Body of pancreas (tissue), 4 donors: Measurements from ENCODE around the gene CHSY3. TPM values are rescaled to one million over a fixed set of nuclear protein-coding genes. Genes with fewer than 3 reads are reported as not detected.

Source experiments
- ATAC-seq: fragments of 150-250 bp; one replicate; pipeline ENCODE4 v1.9.1; 2016
- DNase-seq, 4 donors: peaks; one replicate each; pipeline ENCODE4 v3.0.0-alpha.2; 2019
- H3K27ac ChIP-seq, 4 donors: fragments of 200-600 bp; sonication (generic); 1 replicate in 3 of 4; 2 replicates in 1 of 4; pipeline versions ENCODE4 v1.5.1 to v1.6.1; 2016 to 2019; ENCODE audit warnings: mild to moderate bottlenecking in 1 of 4, mixed read lengths in 1 of 4, moderate library complexity in 1 of 4
- H3K27me3 ChIP-seq, 2 donors: fragments of 200-600 bp; sonication (generic); one replicate each; pipeline ENCODE4 v1.6.0; 2016; ENCODE audit warnings: mild to moderate bottlenecking in 1 of 2
- H3K36me3 ChIP-seq, 2 donors: fragments of 200-600 bp; sonication (generic); replicated peaks in 1 of 2; 2 replicates each; pipeline ENCODE4 v1.5.1; 2016; ENCODE audit warnings: low read depth in 2 of 2; ENCODE audit not compliant: insufficient read depth in 1 of 2
- H3K4me1 ChIP-seq: fragments of 200-600 bp; sonication (generic); one replicate; pipeline ENCODE4 v1.6.0; 2016
- H3K4me3 ChIP-seq, 2 donors: fragments of 200-600 bp; sonication (generic); 1 replicate in 1 of 2; 2 replicates in 1 of 2; pipeline ENCODE4 v1.5.1; 2016 to 2019
- H3K9me3 ChIP-seq, 3 donors: fragments of 200-600 bp; sonication (generic); 1 replicate in 2 of 3; 2 replicates in 1 of 3; pipeline ENCODE4 v1.5.1; 2016
- POLR2A ChIP-seq, 3 donors: fragments of 450-650 bp; IDR thresholded peaks; one replicate each; pipeline ENCODE4 v1.6.1; 2016; ENCODE audit warnings: antibody characterized with exemption in 3 of 3, mild to moderate bottlenecking in 2 of 3
- WGBS, 2 donors: methylation state at CpG; one replicate each; pipeline ENCODE4 v1.1.5; 2017; 5-methylcytosine and 5-hydroxymethylcytosine counted together
- intact Hi-C: fragments of 100-400 bp; cut with DNase I; formaldehyde crosslinking; loops from one replicate; pipeline ENCODE4 v1.15.1; 2023
- total RNA-seq, 2 donors: library from RNA; depleted of rRNA; stranded (reverse); fragments of >200 nt; gene quantifications; one replicate each; pipeline ENCODE4 v1.1.0, GENCODE V29; 2016
- TF ChIP-seq, protein P1 (sequence below), 7 experiments: fragments of 450-650 bp in 4 of 7; fragments of 200-600 bp in 3 of 7; sonication (generic) in 3 of 7; IDR thresholded peaks; one replicate each; pipeline ENCODE4 v1.5.1; 2016 to 2019; ENCODE audit warnings: antibody characterized with exemption in 7 of 7

The CHSY3 gene
- total RNA-seq: 1 to 10 TPM; 3.3 to 6.5 TPM

DNA sequence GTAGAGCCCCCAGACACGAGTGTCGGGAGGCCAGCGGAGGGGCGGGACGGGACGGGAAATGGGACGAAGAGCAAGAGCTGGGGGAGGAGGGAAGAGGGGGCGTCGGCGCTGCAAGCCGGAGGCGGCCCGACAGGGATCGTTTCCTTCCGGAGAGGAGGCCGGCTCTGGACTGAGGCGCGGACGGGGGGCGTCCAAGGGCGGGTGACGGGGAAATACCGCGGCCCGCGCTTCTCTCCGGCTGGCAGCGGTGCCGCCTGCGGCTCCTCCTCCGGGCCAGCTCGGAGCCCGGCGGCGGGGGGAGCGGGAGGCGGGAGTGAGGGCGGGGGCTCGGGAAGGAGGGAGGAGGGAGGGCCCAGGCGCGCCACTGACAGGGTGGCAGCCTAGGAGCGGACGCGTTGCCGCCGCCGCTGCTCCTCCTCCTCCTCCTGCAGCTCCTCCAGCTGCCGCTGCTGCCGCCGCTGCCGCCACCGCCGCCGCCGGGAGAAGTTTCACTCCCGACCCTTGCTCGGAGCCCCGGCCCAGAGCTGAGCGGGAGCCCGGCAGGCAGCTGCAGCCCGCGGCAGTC lies at the start of gene CHSY3:
CHSY3 (plus strand) TSS at position 364 of the 565 bp plus-strand sequence.
- peaks cover 0 to 16% of the 10 kb centered on the region in 2 donors for H3K27me3 ChIP-seq

DNA sequence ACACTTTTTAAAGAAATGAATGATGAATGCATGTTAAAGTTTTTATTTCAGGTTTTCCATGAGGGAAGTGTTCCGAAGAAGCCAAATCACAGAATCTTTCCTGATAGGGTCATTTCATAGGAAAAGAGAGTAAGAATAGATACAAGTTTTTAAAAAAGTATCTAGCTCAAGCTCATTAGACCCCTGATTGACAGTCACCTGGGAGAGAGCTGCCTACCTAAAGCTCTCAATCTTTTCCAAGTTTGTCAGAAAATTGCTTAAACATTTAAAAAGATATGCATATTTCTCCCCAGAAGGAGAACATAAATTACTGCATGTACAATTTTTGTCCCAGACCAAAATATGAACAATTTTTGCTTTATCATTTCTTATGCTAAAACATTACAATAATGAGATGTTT lies 47.9 kb upstream of the CHSY3 start:
- ATAC-seq (no peak), DNase-seq (no peak)
- TF ChIP-seq, protein P1, sequence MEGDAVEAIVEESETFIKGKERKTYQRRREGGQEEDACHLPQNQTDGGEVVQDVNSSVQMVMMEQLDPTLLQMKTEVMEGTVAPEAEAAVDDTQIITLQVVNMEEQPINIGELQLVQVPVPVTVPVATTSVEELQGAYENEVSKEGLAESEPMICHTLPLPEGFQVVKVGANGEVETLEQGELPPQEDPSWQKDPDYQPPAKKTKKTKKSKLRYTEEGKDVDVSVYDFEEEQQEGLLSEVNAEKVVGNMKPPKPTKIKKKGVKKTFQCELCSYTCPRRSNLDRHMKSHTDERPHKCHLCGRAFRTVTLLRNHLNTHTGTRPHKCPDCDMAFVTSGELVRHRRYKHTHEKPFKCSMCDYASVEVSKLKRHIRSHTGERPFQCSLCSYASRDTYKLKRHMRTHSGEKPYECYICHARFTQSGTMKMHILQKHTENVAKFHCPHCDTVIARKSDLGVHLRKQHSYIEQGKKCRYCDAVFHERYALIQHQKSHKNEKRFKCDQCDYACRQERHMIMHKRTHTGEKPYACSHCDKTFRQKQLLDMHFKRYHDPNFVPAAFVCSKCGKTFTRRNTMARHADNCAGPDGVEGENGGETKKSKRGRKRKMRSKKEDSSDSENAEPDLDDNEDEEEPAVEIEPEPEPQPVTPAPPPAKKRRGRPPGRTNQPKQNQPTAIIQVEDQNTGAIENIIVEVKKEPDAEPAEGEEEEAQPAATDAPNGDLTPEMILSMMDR (IDR thresholded peaks at IDR 0.05): no peak
- TF ChIP-seq POLR2A (IDR thresholded peaks at IDR 0.05): no peak
- intact Hi-C loops: no loop called here
- Histone ChIP-seq H3K36me3 (no peaks in the 10 kb centered on the region), H3K27me3 (no peaks in the 10 kb centered on the region), H3K4me1 (no peaks in the 10 kb centered on the region), H3K27ac (no peak overlapping the region), H3K4me3 (no peak overlapping the region), H3K9me3 (no peaks in the 10 kb centered on the region)
- WGBS, 2 donors: 89 to 92% methylated on average over 1 of the region's 1 CpG

More for the DNA sequence above, at the start of gene CHSY3:
- peak in 2 of 3 donors; percentile 15 to 22 for TF ChIP-seq POLR2A (IDR thresholded peaks at IDR 0.05)
- TF ChIP-seq, protein P1 (IDR thresholded peaks at IDR 0.05): peak in 4 of 7 experiments; percentile 11 to 47 (median 18)
- 0% methylated on average over 24 to 60 of the region's 62 CpGs for WGBS, 2 donors
- no peaks in the 10 kb centered on the region for H3K36me3 ChIP-seq
- peak; percentile 96 for ATAC-seq
- peak within 1 kb of the TSS; percentile 56 to 57 for H3K4me3 ChIP-seq
- H3K27ac ChIP-seq: peak within 1 kb of the TSS in 3 of 4 donors; percentile 49 to 62 (median 61)
- H3K9me3 ChIP-seq: no peaks in the 10 kb centered on the region
- peaks cover 27% of the 10 kb centered on the region for H3K4me1 ChIP-seq
- DNase-seq: peak; percentile 83 to 90 (median 88)
- intact Hi-C loops: no loop called here

DNA sequence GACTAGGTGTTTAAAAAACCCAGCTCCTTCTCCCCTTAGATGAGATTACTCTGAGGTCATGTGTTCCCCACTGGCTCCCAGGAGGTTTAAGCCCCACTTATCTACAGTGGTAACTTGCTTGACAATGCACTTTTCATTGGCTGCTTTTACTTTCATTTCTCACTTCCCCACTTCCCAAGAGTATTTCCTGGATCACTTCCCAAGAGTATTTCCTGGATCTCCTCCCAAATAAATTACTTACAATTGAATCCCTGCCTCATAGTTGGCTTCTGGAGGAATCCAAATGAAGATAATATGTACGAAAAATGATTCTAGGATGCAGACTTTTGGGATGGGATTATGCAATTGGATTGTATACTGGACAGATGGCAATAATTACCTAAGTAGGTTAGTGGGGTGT lies 47.1 kb upstream of the CHSY3 start:
- Histone ChIP-seq H3K27me3 (no peaks in the 10 kb centered on the region), H3K27ac (no peak overlapping the region), H3K9me3 (no peaks in the 10 kb centered on the region), H3K4me3 (no peak overlapping the region), H3K4me1 (no peaks in the 10 kb centered on the region), H3K36me3 (no peaks in the 10 kb centered on the region)
- no peak for DNase-seq
- TF ChIP-seq, protein P1 (IDR thresholded peaks at IDR 0.05): no peak
- TF ChIP-seq POLR2A (IDR thresholded peaks at IDR 0.05): no peak
- intact Hi-C loops: no loop called here
- ATAC-seq: no peak
- 56 to 57% methylated on average over 1 of the region's 1 CpG for WGBS, 2 donors

DNA sequence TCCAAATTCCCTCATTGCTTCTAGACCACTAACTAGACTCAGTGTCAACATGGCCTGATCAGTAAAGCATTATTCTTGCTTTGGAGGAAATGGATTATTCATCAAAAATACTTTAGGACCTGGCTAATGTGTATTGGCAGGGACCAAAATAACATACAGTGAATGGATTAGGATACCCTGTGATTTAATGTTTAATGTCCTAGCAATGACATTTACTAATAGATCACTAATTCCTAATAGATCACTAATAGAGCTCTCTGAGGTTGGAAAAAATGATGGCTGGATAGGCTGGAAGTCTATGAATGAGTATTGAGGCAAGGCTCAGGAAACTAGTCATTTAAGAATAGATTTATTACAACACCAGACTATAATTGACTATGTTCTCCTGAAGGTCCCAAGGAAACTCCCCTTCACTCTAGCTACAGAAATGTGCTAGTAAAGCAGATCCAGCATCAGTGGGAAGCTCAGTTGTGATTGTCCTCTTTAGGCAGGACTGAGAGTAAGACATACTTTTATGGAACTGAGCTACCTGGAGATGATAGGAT lies 46.1 kb upstream of the CHSY3 start:
- intact Hi-C loops: no loop called here
- no peak for TF ChIP-seq POLR2A (IDR thresholded peaks at IDR 0.05)
- TF ChIP-seq, protein P1 (IDR thresholded peaks at IDR 0.05): no peak
- ATAC-seq: no peak
- H3K9me3 ChIP-seq: no peaks in the 10 kb centered on the region
- H3K36me3 ChIP-seq: no peaks in the 10 kb centered on the region
- no peak for DNase-seq
- no peaks in the 10 kb centered on the region for H3K4me1 ChIP-seq
- H3K27ac ChIP-seq: no peak overlapping the region
- no peak overlapping the region for H3K4me3 ChIP-seq
- no peaks in the 10 kb centered on the region for H3K27me3 ChIP-seq

DNA sequence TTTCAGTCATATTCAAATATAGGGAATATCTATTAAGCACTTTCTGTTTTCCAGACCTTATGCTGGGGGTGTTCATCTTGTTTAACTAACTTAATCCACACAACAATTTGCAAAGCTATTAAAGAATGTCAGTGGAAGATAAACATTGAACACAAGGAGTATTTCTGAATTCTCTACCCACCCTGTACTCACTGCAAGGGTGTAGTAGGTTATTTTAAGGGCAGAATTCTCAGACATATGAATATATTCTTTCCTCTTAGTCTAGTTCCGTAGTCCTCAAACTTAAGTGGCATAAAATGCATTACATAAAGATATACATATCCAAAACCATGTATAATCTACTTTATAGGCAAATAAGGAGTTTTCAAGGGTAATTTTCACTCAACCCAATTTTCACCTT lies 19.9 kb upstream of the CHSY3 start:
- WGBS, 2 donors: 88 to 94% methylated on average over 1 of the region's 1 CpG
- DNase-seq (no peak), ATAC-seq (no peak)
- H3K27ac ChIP-seq: no peak overlapping the region
- intact Hi-C loops: no loop called here
- H3K27me3 ChIP-seq: no peaks in the 10 kb centered on the region
- H3K36me3 ChIP-seq: no peaks in the 10 kb centered on the region
- TF ChIP-seq POLR2A (IDR thresholded peaks at IDR 0.05): no peak
- TF ChIP-seq, protein P1 (IDR thresholded peaks at IDR 0.05): no peak
- no peaks in the 10 kb centered on the region for H3K9me3 ChIP-seq
- H3K4me3 ChIP-seq: no peak overlapping the region
- H3K4me1 ChIP-seq: no peaks in the 10 kb centered on the region
